Measurements from ENCODE around the gene NRARP. TPM values are rescaled to one million over a fixed set of nuclear protein-coding genes. Genes with fewer than 3 reads are reported as not detected.

Gene NRARP
- total and polyA plus RNA-seq, 2 of the 13 experiments (the other 11 are each of a cell fraction or from before 2014, with no cell fraction given), result 0.22 to 0.46 TPM

- TF ChIP-seq REST (IDR thresholded peaks at IDR 0.05; ENCODE audit: borderline replicate concordance in 1 of 2, low read depth in 1 of 2, low read length in 2 of 2) (no peak), KDM1A (CRISPR knock-in tag; IDR thresholded peaks at IDR 0.05) (no peak), NAIF1 (CRISPR knock-in tag; IDR thresholded peaks at IDR 0.05; ENCODE audit: borderline replicate concordance) (no peak), RCOR2 (CRISPR knock-in tag; IDR thresholded peaks at IDR 0.05) (no peak), HOXA5 (CRISPR knock-in tag; IDR thresholded peaks at IDR 0.05) (no peak), PBX3 (CRISPR knock-in tag; IDR thresholded peaks at IDR 0.05; ENCODE audit: borderline replicate concordance) (no peak), BRF2 (CRISPR knock-in tag; IDR thresholded peaks at IDR 0.05) (no peak), ELF4 (CRISPR knock-in tag; IDR thresholded peaks at IDR 0.05; ENCODE audit: borderline replicate concordance) (no peak), ZNF124 (CRISPR knock-in tag; IDR thresholded peaks at IDR 0.05) (no peak), ZNF772 (CRISPR knock-in tag; IDR thresholded peaks at IDR 0.05) (peak; percentile 72; the same call in 1 of the 2 replicates), ZKSCAN8 (CRISPR knock-in tag; IDR thresholded peaks at IDR 0.05; ENCODE audit: borderline replicate concordance) (no peak), MLLT10 (CRISPR knock-in tag; IDR thresholded peaks at IDR 0.05) (no peak), TFDP1 (CRISPR knock-in tag; IDR thresholded peaks at IDR 0.05; ENCODE audit: borderline replicate concordance) (no peak), IRF9 (CRISPR knock-in tag; IDR thresholded peaks at IDR 0.05; ENCODE audit: borderline replicate concordance) (no peak), ATF4 (CRISPR knock-in tag; IDR thresholded peaks at IDR 0.05) (no peak), FUBP1 (CRISPR knock-in tag; IDR thresholded peaks at IDR 0.05; ENCODE audit: borderline replicate concordance) (no peak), TSC22D2 (CRISPR knock-in tag; IDR thresholded peaks at IDR 0.05; ENCODE audit: borderline replicate concordance) (no peak), TBL1XR1 (IDR thresholded peaks at IDR 0.05; ENCODE audit: borderline replicate concordance, low read length, partially characterized antibody) (no peak)
Observed at GRCh38 chr9:137294681-137295237, 7.3 kb downstream of the NRARP start (continued).
